MCF 10A (cell line): Measurements from ENCODE around the gene ACE. TPM values are rescaled to one million over a fixed set of nuclear protein-coding genes. Genes with fewer than 3 reads are reported as not detected.

Experiments used
- BruUV-seq: library from RNA; stranded (reverse); fragments of 400-500 nt; replicated peaks from 2 replicates; lab custom pipeline; 2021; lab: Mats Ljungman, UMichigan
- CTCF ChIA-PET: fragments of 300-600 bp; sonication (Branson Sonifier 250); formaldehyde crosslinking; extraction: SDS; loops from one replicate; lab custom pipeline; 2021; ENCODE audit warnings: antibody characterized with exemption, inconsistent platforms; lab: Yijun Ruan, JAX
- POLR2A ChIA-PET: fragments of 300-600, 350-650 bp; sonication (Branson Sonifier 250); formaldehyde crosslinking; extraction: SDS; loops from one replicate; lab custom pipeline; 2020; ENCODE audit warnings: antibody characterized with exemption, inconsistent platforms; lab: Yijun Ruan, JAX
- DNase-seq: peaks from one replicate; pipeline ENCODE4 v3.0.0-alpha.2; 2018; ENCODE audit not compliant: unreplicated experiment
- H3K27ac Mint-ChIP-seq: one replicate; pipeline ENCODE4 v1.8.0; 2022; ENCODE audit warnings: mild to moderate bottlenecking, low read depth, mixed read lengths; ENCODE audit not compliant: unreplicated experiment
- H3K27me3 Mint-ChIP-seq: one replicate; pipeline ENCODE4 v1.8.0; 2022; ENCODE audit warnings: mixed read lengths; ENCODE audit not compliant: insufficient read depth, unreplicated experiment
- H3K36me3 Mint-ChIP-seq: one replicate; pipeline ENCODE4 v1.8.0; 2022; ENCODE audit warnings: mild to moderate bottlenecking, moderate library complexity, mixed read lengths; ENCODE audit not compliant: insufficient read depth, unreplicated experiment
- H3K4me1 Mint-ChIP-seq: one replicate; pipeline ENCODE4 v1.8.0; 2022; ENCODE audit warnings: mixed read lengths; ENCODE audit not compliant: insufficient read depth, unreplicated experiment
- H3K4me3 Mint-ChIP-seq: one replicate; pipeline ENCODE4 v1.8.0; 2022; ENCODE audit warnings: mild to moderate bottlenecking, moderate library complexity, mixed read lengths; ENCODE audit not compliant: unreplicated experiment
- H3K9me3 Mint-ChIP-seq: one replicate; pipeline ENCODE4 v1.8.0; 2022; ENCODE audit warnings: mixed read lengths; ENCODE audit not compliant: unreplicated experiment
- CTCF ChIP-seq: fragments of 200-600 bp; IDR thresholded peaks from one replicate; pipeline ENCODE4 v1.8.0; 2022; ENCODE audit warnings: antibody characterized with exemption, mild to moderate bottlenecking; ENCODE audit not compliant: unreplicated experiment
- intact Hi-C: fragments of 100-400 bp; cut with micrococcal nuclease; formaldehyde crosslinking; loops from 2 replicates; pipeline ENCODE4 v1.14.1; 2022
- total RNA-seq: library from RNA; stranded (reverse); gene quantifications from 2 replicates; pipeline ENCODE4 v1.2.3, GENCODE V29; 2022

ACE gene
- total RNA-seq, 1 experiment from 2014 or later = 0.30 TPM

GRCh38 chr17:63516910-63517824, 40.3 kb downstream of the ACE start:
- POLR2A ChIA-PET = no interaction called here
- H3K27ac Mint-ChIP-seq = no peak overlapping the region
- CTCF ChIA-PET = no interaction called here
- intact Hi-C loops = no loop called here
- no peaks in the 10 kb centered on the region for H3K9me3 Mint-ChIP-seq
- TF ChIP-seq CTCF = no peak
- H3K27me3 Mint-ChIP-seq = peaks cover 37% of the 10 kb centered on the region
- H3K4me1 Mint-ChIP-seq = no peaks in the 10 kb centered on the region
- H3K4me3 Mint-ChIP-seq = no peak overlapping the region
- no peaks in the 10 kb centered on the region for H3K36me3 Mint-ChIP-seq
- BruUV-seq = no TSS peak
- DNase-seq = peak; percentile 61

- intact Hi-C loops = no loop called here
- Mint-ChIP-seq H3K27me3 (peaks cover 37% of the 10 kb centered on the region), H3K4me3 (no peak overlapping the region), H3K27ac (no peak overlapping the region), H3K4me1 (no peaks in the 10 kb centered on the region), H3K9me3 (no peaks in the 10 kb centered on the region), H3K36me3 (no peaks in the 10 kb centered on the region)
- BruUV-seq = no TSS peak
- no peak for DNase-seq
- CTCF ChIA-PET = no interaction called here
- POLR2A ChIA-PET = no interaction called here
- no peak for TF ChIP-seq CTCF
These were observed 41.1 kb downstream of the ACE start for GRCh38 chr17:63517825-63518534.

- Mint-ChIP-seq H3K36me3 (no peaks in the 10 kb centered on the region), H3K27me3 (peaks cover 29% of the 10 kb centered on the region), H3K9me3 (no peaks in the 10 kb centered on the region), H3K4me3 (no peak overlapping the region), H3K27ac (no peak overlapping the region), H3K4me1 (no peaks in the 10 kb centered on the region)
- TF ChIP-seq CTCF = no peak
- DNase-seq = no peak
- BruUV-seq = no TSS peak
- ChIA-PET POLR2A (no interaction called here), CTCF (no interaction called here)
- intact Hi-C loops = no loop called here
These were observed 42.4 kb downstream of the ACE start for GRCh38 chr17:63519116-63519881.
